OCI-LY1 (cell line): ENCODE results near the gene MID1.

Experiments
- H2AFZ ChIP-seq: fragments of 200-600 bp; sonication (generic), shearing (Covaris generic); 2 replicates; pipeline ENCODE4 v1.6.0; 2014; ENCODE audit warnings: antibody characterized with exemption, mild to moderate bottlenecking, low read length
- H3F3A ChIP-seq: fragments of 200-600 bp; sonication (generic), shearing (Covaris generic); 2 replicates; pipeline ENCODE4 v1.6.0; 2014; ENCODE audit warnings: mild to moderate bottlenecking, antibody characterized with exemption, low read length, moderate library complexity; ENCODE audit not compliant: insufficient read depth
- H3K27ac ChIP-seq: fragments of 200-600 bp; sonication (generic); 2 replicates; pipeline ENCODE4 v1.5.1; 2014; ENCODE audit warnings: low read length, mixed run types, mild to moderate bottlenecking, low read depth; ENCODE audit not compliant: poor library complexity, severe bottlenecking
- H3K27me3 ChIP-seq: fragments of 200-600 bp; sonication (generic); 2 replicates; pipeline ENCODE4 v1.6.0; 2014; ENCODE audit warnings: antibody characterized with exemption, mild to moderate bottlenecking, low read length, moderate library complexity; ENCODE audit not compliant: insufficient read depth
- H3K36me3 ChIP-seq: fragments of 200-600 bp; sonication (generic); 2 replicates; pipeline ENCODE4 v1.6.1; 2014; ENCODE audit warnings: mild to moderate bottlenecking, antibody characterized with exemption, low read length, moderate library complexity, mixed read lengths; ENCODE audit not compliant: insufficient read depth
- H3K4me1 ChIP-seq: fragments of 200-600 bp; sonication (generic); 2 replicates; pipeline ENCODE4 v1.5.1; 2014; ENCODE audit warnings: mild to moderate bottlenecking, low read length, moderate library complexity; ENCODE audit not compliant: insufficient read depth, severe bottlenecking
- H3K4me2 ChIP-seq: fragments of 200-600 bp; sonication (generic), shearing (Covaris generic); 2 replicates; pipeline ENCODE4 v1.6.1; 2014; ENCODE audit warnings: low read length
- H3K4me3 ChIP-seq: fragments of 200-600 bp; sonication (generic); 2 replicates; pipeline ENCODE4 v1.5.1; 2014; ENCODE audit warnings: low read length, low read depth, mild to moderate bottlenecking, mixed read lengths; ENCODE audit not compliant: poor library complexity, severe bottlenecking
- H3K79me2 ChIP-seq: fragments of 200-600 bp; shearing (Covaris generic); 2 replicates; pipeline ENCODE4 v1.6.1; 2016; ENCODE audit warnings: mixed run types, low read length, mixed read lengths; ENCODE audit not compliant: insufficient read depth
- H3K9ac ChIP-seq: fragments of 200-600 bp; sonication (generic), shearing (Covaris generic); 2 replicates; pipeline ENCODE4 v1.6.1; 2014; ENCODE audit warnings: mild to moderate bottlenecking, low read length, mixed read lengths
- H3K9me2 ChIP-seq: fragments of 200-600 bp; sonication (generic), shearing (Covaris generic); 2 replicates; pipeline ENCODE4 v1.6.1; 2014; ENCODE audit warnings: low read depth, mild to moderate bottlenecking, low read length, mixed read lengths
- H3K9me3 ChIP-seq: fragments of 200-600 bp; shearing (Covaris generic); 2 replicates; pipeline ENCODE4 v1.6.1; 2014; ENCODE audit warnings: low read length, mixed read lengths
- H4K20me1 ChIP-seq: fragments of 200-600 bp; sonication (generic), shearing (Covaris generic); 2 replicates; pipeline ENCODE4 v1.6.0; 2016; ENCODE audit warnings: mild to moderate bottlenecking, low read length; ENCODE audit not compliant: insufficient read depth
- CTCF ChIP-seq: fragments of 200-600 bp; sonication (generic), shearing (Covaris generic); IDR thresholded peaks from 2 replicates; pipeline ENCODE4 v1.5.1; 2017; ENCODE audit warnings: mild to moderate bottlenecking, antibody characterized with exemption, low read length, moderate library complexity, mixed read lengths
- EZH2 ChIP-seq: fragments of 200-600 bp; sonication (generic), shearing (Covaris generic); IDR thresholded peaks from 2 replicates; pipeline ENCODE4 v1.8.0; 2017; ENCODE audit warnings: borderline replicate concordance, mixed run types, mild to moderate bottlenecking, antibody characterized with exemption, low read length, moderate library complexity, mixed read lengths

The MID1 gene

GRCh38 chrX:10617999-10618351, 2.4 kb downstream of the MID1 start:
- H3K9ac ChIP-seq: no peak overlapping the region
- no peaks in the 10 kb centered on the region for H3F3A ChIP-seq
- TF ChIP-seq EZH2 (no peak), CTCF (no peak)
- no peak overlapping the region for H3K4me2 ChIP-seq
- no peaks in the 10 kb centered on the region for H3K79me2 ChIP-seq
- H3K27me3 ChIP-seq: no peaks in the 10 kb centered on the region
- H3K9me2 ChIP-seq: no peaks in the 10 kb centered on the region
- H3K36me3 ChIP-seq: no peaks in the 10 kb centered on the region
- H3K4me3 ChIP-seq: no peak overlapping the region
- no peak overlapping the region for H3K27ac ChIP-seq
- H2AFZ ChIP-seq: no peak overlapping the region
- no peaks in the 10 kb centered on the region for H3K4me1 ChIP-seq
- no peaks in the 10 kb centered on the region for H4K20me1 ChIP-seq
- no peaks in the 10 kb centered on the region for H3K9me3 ChIP-seq

- H3F3A ChIP-seq: no peaks in the 10 kb centered on the region
- H3K9me3 ChIP-seq: no peaks in the 10 kb centered on the region
- no peaks in the 10 kb centered on the region for H3K9me2 ChIP-seq
- H3K27me3 ChIP-seq: no peaks in the 10 kb centered on the region
- H3K9ac ChIP-seq: no peak overlapping the region
- TF ChIP-seq EZH2 (no peak), CTCF (no peak)
- no peak overlapping the region for H3K27ac ChIP-seq
- no peaks in the 10 kb centered on the region for H4K20me1 ChIP-seq
- no peaks in the 10 kb centered on the region for H3K4me1 ChIP-seq
- no peak overlapping the region for H2AFZ ChIP-seq
- H3K79me2 ChIP-seq: no peaks in the 10 kb centered on the region
- no peak overlapping the region for H3K4me3 ChIP-seq
- H3K4me2 ChIP-seq: no peak overlapping the region
- no peaks in the 10 kb centered on the region for H3K36me3 ChIP-seq
These were observed 3.0 kb downstream of the MID1 start for GRCh38 chrX:10617186-10617998.

DNA sequence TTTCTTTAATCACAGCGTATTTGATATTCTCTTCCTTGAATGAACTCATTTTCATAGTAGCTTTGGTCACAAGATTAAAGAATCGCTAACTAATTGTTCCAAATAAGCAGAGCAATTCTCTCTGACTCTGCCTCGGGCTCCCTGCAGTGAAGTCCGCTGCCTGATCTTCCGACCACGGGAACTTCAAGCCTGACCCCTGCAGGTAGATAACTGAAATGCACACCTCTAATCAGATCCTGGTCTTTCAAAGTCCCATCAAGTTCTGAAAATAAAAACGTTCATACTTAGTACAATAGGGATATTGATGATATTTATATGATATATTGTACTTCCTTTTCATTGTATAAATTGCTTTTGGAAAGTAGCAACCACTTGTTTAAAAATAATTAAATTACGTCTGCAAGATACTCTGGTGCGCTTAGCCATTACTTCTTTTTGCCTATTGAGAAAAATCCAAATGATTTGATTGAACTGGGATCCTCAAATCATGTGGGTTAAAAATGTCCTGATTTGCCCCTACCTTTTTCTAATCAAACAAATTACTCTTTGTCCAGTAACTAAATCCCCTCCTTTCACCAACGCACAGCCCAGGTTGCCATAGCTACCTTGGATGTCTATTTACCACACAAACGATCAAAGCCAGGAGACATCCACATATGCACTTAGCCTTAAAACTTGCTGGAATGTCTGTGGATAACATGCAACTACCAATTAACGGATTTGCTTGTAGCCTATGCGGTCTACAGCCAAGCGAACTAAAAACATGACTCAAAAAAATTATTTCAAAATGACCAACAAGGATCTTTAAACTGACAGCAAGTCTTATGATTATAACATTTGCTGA, 4.2 kb downstream of the MID1 start:
- Histone ChIP-seq H3K79me2 (no peaks in the 10 kb centered on the region), H3K27ac (no peak overlapping the region), H3K9ac (no peak overlapping the region), H3K27me3 (no peaks in the 10 kb centered on the region), H4K20me1 (no peaks in the 10 kb centered on the region), H3K4me2 (no peak overlapping the region), H3K4me1 (no peaks in the 10 kb centered on the region), H2AFZ (no peak overlapping the region), H3K4me3 (no peak overlapping the region), H3K9me2 (no peaks in the 10 kb centered on the region), H3K9me3 (no peaks in the 10 kb centered on the region), H3K36me3 (no peaks in the 10 kb centered on the region), H3F3A (no peaks in the 10 kb centered on the region)
- TF ChIP-seq EZH2: no peak
- peak; percentile 44 for TF ChIP-seq CTCF
